Cardiac muscle cell (in vitro differentiated cells and primary cell): ENCODE results near the gene MOBP. TPM values are rescaled to one million over a fixed set of nuclear protein-coding genes. Genes with fewer than 3 reads are reported as not detected.

Experiments
- DNase-seq, 2 donors: peaks; one replicate each; pipeline versions ENCODE4 v3.0.0 to v3.0.0-alpha.2; 2010 to 2017; ENCODE audit warnings: low read depth in 1 of 2, low spot score in 1 of 2
- H3K27ac ChIP-seq: fragments of 200-600 bp; sonication (generic); 2 replicates; pipeline ENCODE4 v1.5.1; 2016
- H3K27me3 ChIP-seq: fragments of 200-600 bp; sonication (generic); 2 replicates; pipeline ENCODE4 v1.6.0; 2016; ENCODE audit warnings: control low read depth
- H3K36me3 ChIP-seq: fragments of 200-600 bp; sonication (generic); 2 replicates; pipeline ENCODE4 v1.5.1; 2016; ENCODE audit warnings: control low read depth
- H3K4me1 ChIP-seq: fragments of 200-600 bp; sonication (generic); 2 replicates; pipeline ENCODE4 v1.8.1; 2017; ENCODE audit warnings: low read depth, mild to moderate bottlenecking, mixed run types
- H3K4me3 ChIP-seq: fragments of 200-600 bp; sonication (generic); 2 replicates; pipeline ENCODE4 v1.5.1; 2016; ENCODE audit warnings: mild to moderate bottlenecking
- H3K9me3 ChIP-seq: fragments of 200-600 bp; sonication (generic); 2 replicates; pipeline ENCODE4 v1.5.1; 2017; ENCODE audit warnings: low read depth, mild to moderate bottlenecking, control low read depth
- polyA plus RNA-seq: library from polyadenylated mRNA; unstranded; fragments of >200 nt; fragmentation: Nextera tagmentation; extraction: Ambion mirVana; gene quantifications from 2 replicates; pipeline ENCODE4 v1.2.1, GENCODE V29; 2016
- total RNA-seq: library from RNA; depleted of rRNA; stranded (reverse); fragments of >200 nt; gene quantifications from 2 replicates; pipeline ENCODE4 v1.2.3, GENCODE V29; 2016
- TF ChIP-seq, protein P1 (sequence below): IDR thresholded peaks from 2 replicates; pipeline ENCODE4 v1.5.1; 2012; ENCODE audit warnings: low read depth, mild to moderate bottlenecking, low read length

MOBP gene
- total and polyA plus RNA-seq, 2 experiments from 2014 or later = not detected

DNA sequence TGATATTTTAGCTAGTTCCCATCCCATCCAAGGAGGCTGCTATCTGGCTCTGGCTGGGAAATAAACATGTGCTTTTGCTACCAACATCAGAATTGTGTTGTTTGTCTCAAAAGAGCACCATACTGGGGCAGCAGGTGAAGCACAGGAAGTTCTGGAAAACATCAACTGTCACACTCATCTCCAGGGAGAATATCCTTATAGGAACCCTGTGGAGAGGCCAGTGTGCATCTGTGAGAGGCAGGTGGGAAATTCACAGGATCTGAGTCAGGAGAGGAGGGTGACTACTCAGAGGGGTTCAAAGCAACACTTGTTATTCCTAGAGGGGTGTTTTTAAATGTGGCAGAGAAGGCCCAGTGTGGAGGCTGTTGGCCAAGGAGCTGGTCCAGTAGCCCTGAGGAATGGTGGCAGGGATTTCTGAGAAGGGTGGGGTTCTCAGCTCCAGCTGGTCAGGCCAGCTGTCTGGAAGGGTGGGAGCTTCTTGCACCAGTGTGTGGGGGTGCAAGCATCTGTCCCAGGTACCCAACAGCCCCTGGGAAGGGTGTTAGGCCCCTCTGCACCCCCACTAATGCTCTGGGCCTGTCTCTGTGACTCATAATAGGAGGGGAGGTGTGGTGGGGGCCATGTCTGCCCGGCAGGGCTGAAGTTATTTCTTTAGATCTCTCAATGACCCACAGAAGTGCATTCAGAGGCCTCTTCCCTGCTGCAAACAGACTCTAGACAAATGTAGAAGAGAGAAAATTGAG lies 32.3 kb upstream of the MOBP start:
- no peak overlapping the region for H3K27ac ChIP-seq
- no peaks in the 10 kb centered on the region for H3K27me3 ChIP-seq
- TF ChIP-seq, protein P1, sequence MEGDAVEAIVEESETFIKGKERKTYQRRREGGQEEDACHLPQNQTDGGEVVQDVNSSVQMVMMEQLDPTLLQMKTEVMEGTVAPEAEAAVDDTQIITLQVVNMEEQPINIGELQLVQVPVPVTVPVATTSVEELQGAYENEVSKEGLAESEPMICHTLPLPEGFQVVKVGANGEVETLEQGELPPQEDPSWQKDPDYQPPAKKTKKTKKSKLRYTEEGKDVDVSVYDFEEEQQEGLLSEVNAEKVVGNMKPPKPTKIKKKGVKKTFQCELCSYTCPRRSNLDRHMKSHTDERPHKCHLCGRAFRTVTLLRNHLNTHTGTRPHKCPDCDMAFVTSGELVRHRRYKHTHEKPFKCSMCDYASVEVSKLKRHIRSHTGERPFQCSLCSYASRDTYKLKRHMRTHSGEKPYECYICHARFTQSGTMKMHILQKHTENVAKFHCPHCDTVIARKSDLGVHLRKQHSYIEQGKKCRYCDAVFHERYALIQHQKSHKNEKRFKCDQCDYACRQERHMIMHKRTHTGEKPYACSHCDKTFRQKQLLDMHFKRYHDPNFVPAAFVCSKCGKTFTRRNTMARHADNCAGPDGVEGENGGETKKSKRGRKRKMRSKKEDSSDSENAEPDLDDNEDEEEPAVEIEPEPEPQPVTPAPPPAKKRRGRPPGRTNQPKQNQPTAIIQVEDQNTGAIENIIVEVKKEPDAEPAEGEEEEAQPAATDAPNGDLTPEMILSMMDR = no peak
- no peak overlapping the region for H3K4me3 ChIP-seq
- H3K9me3 ChIP-seq = no peaks in the 10 kb centered on the region
- no peaks in the 10 kb centered on the region for H3K36me3 ChIP-seq
- no peak for DNase-seq
- H3K4me1 ChIP-seq = no peaks in the 10 kb centered on the region

DNA sequence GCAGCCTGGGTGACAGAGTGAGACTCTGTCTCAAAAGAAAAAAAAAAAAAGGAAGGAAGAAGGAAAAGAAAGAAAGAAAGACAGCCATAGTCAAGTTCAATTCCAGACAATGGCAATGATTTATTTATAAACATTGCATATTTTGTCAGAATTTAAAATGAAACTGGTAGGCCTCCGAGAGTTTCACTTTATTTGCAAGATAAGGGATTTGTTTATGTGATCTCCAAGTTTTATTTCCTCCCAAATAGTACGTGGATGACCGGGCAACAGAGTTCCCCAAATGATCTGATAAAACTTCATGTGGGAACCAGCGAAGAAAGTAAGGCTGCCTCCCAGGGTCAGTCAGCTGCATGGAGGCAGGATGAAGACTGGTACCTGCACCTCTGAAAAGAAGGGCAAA lies 28.6 kb upstream of the MOBP start:
- H3K27ac ChIP-seq = no peak overlapping the region
- TF ChIP-seq, protein P1 = no peak
- no peaks in the 10 kb centered on the region for H3K4me1 ChIP-seq
- H3K9me3 ChIP-seq = no peaks in the 10 kb centered on the region
- no peaks in the 10 kb centered on the region for H3K36me3 ChIP-seq
- H3K27me3 ChIP-seq = no peaks in the 10 kb centered on the region
- no peak overlapping the region for H3K4me3 ChIP-seq
- DNase-seq = no peak

DNA sequence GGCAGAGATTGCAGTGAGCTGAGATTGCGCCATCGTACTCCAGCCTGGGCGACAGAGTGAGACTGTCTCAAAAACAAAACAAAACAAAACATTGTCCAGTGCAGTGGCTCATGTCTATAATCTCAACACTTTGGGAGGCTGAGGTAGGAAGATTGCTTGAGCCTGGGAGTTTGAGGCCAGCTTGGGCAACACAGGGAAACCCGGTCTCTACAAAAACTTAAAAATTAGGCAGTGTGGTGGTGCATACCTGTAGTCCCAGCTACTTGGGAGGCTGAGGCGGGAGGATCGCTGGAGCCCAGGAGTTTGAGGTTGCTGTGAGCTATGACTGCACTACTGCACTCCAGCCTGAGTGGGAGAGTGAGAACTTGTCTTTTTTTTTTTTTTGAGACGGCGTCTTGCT lies 27.2 kb upstream of the MOBP start:
- TF ChIP-seq, protein P1 = no peak
- H3K4me3 ChIP-seq = no peak overlapping the region
- no peak for DNase-seq

DNA sequence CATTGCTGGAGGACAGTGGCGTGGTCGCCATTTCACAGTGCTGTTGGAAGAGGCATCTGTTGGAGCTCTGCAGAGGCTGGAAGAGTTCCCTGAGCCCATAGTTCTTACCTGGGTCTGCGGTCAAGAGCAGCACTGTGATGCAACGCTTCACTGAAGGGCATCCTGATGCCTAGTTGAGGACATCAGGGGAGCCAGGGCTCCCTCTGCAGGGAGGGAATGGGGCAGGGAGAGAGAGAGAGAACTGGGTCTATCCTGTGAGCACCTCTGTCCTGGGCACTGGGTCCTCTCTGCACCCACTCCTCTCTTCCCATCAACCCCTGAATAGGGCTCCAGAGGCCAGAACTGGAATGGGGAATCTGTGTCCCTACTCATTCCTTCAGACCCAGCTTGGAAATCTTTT lies 23.9 kb upstream of the MOBP start:
- TF ChIP-seq, protein P1 = peak; percentile 11
- no peak overlapping the region for H3K27ac ChIP-seq
- H3K27me3 ChIP-seq = no peaks in the 10 kb centered on the region
- H3K9me3 ChIP-seq = no peaks in the 10 kb centered on the region
- no peaks in the 10 kb centered on the region for H3K4me1 ChIP-seq
- no peak for DNase-seq
- H3K4me3 ChIP-seq = no peak overlapping the region
- H3K36me3 ChIP-seq = no peaks in the 10 kb centered on the region

More for the DNA sequence above, 27.2 kb upstream of the MOBP start:
- H3K27ac ChIP-seq = no peak overlapping the region
- no peaks in the 10 kb centered on the region for H3K9me3 ChIP-seq
- no peaks in the 10 kb centered on the region for H3K36me3 ChIP-seq
- no peaks in the 10 kb centered on the region for H3K27me3 ChIP-seq
- H3K4me1 ChIP-seq = no peaks in the 10 kb centered on the region

DNA sequence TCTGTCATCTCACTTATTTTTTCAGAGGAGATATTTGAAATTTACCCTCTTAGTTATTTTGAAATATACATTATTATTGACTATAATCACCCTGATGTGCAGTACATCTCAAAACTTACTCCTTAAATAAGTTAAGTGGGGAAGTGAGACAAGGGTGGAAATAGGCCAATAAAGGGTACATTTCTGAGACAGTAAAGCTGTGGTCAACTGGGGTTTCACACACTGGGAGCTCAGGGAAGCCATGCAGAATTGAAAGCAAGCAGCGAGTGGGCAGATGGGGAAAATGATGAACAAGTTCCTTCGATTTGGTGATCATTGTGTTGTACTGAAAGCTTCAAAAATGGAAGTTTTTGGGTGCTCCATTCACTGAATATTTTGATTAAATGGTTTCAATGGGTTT lies 21.6 kb upstream of the MOBP start:
- Histone ChIP-seq H3K4me3 (no peak overlapping the region), H3K9me3 (no peaks in the 10 kb centered on the region), H3K27ac (no peak overlapping the region), H3K36me3 (no peaks in the 10 kb centered on the region), H3K4me1 (no peaks in the 10 kb centered on the region), H3K27me3 (no peaks in the 10 kb centered on the region)
- DNase-seq = no peak
- TF ChIP-seq, protein P1 = no peak
